GM18907 (cell line): ENCODE measurements around the gene BMPR1B.

Experiments
- ATAC-seq: cut with Tn5 transposase; IDR thresholded peaks from one replicate; pipeline ENCODE4 v1.9.1; 2021; ENCODE audit warnings: mild to moderate bottlenecking, moderate library complexity; ENCODE audit not compliant: unreplicated experiment

The BMPR1B gene

DNA sequence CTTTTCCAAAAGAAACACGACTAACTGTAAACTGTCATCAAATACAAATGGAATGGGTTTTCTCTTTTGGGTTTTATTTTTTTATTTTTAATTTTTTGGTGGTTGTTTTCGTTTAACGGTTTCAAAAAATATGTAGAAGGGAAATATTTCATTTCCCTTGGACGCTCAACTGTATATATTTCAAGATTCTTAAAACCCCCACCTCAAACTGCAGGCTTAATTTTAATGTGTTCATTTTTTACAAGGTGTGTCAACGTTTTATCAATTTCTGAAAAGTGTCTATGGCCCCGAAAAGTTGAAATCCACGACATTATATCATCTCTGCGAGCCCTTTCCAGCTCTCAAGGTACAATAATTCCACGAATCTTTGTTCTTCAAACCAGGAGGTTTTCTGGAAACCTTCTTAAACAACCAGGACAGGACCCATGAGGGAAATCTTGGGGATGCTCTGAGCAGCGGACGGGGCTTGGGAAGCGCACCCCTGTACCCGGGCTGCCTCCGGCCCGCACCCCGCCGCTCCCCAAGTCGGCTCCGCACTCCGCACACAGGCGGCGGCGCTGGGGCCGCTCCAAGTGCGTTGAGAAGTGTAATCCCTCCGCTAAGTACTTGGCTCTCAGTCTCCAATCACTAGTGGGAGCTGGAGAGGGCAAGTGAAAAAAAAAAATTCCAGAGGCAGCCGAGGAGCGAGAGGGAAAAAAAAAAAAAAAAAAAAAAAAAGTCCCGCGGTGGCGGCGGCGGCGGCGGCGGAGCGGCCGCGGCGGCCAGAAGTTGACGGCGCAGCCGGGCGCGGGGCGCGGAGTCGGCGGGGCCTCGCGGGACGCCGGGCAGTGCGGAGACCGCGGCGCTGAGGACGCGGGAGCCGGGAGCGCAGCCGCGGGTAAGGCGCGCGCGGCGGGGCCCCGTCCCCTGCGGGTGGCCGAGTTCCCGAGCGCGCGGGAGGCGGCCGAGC lies at the start of gene BMPR1B:
Gene BMPR1B (plus strand): TSS at position 764 of the 949 bp plus-strand sequence. CDS start 346,470 bp downstream, outside the sequence.
- peak; percentile 43 for ATAC-seq

DNA sequence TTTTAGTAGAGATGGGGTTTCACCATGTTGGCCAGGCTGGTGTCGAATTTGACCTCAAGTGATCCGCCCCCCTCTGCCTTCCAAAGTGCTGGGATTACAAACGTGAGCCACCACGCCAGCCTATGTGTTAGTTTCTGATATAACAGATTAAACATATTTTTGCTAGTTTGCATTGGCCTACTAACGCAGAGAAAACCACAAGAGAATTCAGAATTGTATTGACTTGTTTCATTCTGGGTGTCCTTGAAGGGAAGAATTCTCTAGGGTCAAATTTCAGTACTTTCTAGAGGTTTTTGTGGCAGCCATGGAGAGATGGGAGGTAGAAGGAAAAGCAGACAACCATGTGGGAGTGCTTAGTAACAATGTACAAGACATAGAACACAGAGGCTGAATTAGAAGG lies 46.1 kb upstream of the BMPR1B start:
- no peak for ATAC-seq

DNA sequence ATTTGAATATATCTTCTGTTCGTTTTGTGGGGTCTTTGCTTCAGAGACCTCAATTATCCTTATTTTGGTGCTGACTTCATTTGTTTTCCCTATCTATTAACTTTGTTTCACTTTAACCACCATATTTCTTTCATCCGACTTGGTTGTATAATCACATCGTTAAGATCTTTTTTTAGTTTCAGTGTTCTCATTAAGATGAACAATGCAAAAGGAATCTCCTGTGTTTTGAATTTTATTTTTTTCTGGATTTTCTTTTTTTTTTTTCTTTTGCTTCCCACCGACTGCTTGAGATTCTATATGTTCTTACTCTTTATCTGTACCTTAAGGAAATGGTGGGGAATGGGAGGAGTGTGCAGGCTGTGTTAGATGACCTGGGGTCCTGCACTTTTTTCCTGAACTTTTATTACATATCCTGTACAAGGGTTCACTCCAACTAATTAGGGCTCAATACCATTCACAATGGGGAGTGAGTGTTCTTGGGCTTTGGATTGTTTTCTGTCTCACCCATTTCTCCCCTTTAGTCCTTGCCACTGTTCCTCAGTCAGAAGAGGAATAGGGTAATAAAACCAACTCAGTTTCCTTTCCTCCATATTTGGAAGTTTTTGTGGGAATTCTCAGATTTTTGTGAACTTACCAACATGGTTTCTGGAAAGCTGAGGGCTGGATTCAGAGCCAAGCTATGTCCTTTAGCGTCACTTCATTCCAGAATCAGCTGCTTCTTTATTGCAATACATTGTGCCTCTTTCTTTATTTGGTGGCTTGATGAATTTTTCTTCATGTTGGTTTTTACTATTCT lies 43.2 kb upstream of the BMPR1B start:
- no peak for ATAC-seq

DNA sequence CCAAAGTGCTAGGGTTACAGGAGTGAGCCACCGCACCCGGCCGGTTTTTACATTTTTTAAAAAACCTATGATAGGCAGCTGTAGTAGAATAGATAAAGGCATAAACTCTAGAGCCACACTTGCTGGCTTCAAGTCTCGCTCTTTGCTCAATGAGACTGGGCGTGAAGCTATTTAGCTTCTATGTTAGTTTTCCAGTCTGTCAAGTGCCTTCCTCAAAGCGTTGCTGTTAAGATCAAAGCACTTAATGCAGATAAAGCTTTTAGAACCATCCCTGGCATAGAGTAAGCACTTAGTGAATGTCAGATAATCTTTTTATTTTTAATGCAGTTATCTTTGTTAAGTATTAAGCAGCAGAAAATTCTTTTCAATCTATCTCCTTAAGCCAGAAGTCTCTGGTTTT lies 42.0 kb upstream of the BMPR1B start:
- no peak for ATAC-seq

DNA sequence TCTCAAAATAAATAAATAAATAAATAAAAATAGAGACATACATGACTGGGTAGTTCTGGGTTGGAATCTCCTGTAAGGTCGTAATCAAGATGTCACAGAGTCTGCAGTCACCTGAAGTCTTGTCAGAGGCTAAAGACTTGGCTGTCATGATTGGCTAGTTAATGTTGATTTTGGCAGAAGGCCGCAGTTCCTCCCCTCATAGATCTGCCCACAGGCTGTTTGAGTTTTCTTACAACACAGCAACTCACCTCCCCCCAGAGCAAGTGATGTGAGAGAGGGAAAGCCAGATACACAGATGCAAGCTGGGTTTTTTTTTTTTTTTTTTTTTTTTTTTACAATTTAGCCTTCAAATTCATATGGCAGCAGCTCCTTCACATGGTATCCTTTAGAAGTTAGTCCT lies 36.4 kb upstream of the BMPR1B start:
- ATAC-seq: no peak

DNA sequence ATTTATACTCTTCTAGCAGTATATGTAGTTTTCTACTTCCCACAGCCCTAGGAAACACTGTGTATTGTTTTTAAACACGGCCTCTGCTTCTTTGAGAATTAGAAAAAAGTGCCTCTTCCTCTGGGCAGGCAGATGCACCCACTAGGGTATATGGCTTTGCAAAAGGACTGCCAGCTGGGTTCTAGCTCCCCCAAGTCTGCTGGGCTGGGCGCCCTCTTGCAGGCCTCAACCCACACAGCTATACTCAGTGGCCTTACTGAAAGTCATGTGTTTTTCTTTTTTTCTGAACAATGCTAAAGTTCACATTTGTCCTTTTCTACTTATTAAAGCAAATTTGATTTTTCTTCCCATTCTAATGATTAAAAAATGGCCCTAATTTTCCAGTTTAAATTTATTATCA lies 35.5 kb upstream of the BMPR1B start:
- peak; percentile 50 for ATAC-seq

DNA sequence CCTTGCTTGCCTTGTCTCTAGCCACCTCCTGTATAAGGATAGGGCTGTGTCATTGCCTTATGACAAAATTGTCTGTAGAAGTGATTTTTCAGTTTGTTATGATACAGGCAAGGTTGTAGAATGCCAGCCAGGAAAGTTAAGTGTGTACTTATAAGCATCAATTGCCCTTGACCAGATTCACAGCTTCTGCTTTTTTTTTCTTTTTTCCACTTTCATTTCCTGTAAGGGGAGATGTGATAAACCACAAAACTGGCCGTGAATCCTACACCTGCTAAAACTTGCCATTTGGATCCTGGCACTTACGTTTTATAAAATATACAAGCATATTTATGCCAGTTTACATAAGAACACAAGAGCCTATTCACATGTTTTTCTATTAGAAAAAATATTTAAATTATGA lies 35.0 kb upstream of the BMPR1B start:
- ATAC-seq: peak; percentile 66

DNA sequence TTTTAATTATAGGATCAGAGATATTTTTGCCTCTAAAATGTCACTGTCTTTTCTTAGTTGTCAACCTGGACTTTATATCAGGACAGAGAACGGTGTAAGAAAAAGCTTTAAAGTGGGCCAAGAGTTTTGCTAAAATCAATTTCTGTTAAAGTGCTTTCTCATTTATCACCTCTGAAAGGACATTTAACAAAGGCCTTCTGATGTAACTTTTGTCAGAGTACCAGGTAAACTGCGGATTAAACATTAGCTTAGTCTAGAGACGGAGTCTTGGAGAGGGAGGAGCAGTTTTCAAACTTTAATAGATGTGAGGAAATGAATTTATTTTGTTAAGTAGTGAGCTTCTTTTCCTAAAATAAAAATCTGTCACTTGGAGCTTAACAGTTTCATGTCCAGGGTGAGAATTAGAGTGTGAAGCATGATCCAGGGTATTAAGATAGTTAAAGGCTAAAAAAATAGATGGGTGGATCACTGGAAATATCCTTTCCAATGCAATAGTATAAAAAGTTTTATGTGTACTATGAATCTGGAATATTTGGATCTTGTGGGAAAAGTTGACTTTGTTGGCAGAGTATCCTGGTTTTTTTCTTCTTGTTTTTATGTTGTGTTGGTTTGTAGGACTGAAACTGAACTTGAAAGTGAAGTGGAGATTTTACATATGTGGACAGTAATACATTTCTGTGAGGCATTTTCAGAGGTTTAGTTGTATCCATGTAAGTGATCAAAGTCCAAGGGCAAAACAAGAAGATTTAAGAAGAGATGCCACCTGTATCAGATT lies 33.6 kb upstream of the BMPR1B start:
- no peak for ATAC-seq

DNA sequence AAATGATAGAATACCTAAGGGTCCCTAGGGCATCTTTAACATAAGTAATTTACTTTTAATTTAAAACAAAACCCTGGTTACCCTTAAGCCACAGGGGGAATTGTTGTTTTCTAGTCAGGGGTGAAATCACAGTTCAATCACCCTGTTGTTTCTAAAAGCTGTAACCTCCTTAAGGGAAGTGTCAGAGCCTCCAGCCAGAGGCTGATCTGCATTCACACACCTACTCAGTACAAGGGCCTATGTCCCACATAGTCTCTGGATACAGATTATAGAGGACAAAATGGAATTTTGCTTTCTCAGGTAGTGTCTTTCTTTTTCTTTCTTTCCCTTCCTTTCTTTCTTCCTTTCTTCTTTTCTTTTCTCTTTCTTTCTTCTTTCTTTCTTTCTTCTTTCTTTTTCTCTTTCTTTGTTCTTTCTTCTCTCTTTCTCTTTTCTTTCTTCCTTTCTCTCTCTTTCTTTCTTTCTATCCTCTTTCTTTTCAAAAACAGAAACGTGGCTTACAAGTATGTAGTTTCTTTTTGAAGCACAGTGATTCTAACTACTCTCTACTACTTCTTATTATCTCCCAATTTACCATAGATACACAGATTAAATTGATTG lies 31.1 kb upstream of the BMPR1B start:
- no peak for ATAC-seq

DNA sequence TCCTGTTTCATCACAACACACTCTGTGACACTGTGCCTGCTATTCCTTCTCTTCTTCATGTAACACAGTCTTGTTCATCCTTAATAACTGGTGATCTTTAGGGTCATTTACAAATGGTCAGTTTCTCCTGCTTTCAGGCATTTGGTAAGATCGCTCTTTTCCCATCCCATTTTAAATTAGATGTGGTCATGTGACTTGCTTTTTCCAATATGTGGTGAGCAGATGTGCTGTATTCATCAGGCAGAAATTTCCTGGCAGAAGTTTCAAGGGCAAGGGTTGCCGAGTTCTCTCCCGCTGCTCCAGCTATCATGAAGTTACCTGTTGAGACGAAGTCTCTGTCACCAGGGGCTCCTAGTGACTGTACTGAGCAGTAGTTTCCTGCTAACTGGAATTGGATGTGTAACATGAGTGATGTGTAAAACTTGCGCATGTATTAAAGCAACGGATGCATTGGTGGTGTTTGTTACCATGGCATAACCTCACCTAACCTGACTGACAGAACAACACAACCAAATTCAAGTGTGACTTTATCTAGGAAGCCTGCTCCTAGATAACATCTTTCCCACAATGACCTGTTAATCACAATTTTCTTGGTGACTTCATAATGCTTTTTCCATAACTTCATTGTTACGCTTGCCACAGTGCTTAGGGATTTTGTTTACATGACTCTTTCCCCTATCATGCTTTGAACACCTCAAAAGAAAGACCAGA lies 29.5 kb upstream of the BMPR1B start:
- ATAC-seq: no peak

DNA sequence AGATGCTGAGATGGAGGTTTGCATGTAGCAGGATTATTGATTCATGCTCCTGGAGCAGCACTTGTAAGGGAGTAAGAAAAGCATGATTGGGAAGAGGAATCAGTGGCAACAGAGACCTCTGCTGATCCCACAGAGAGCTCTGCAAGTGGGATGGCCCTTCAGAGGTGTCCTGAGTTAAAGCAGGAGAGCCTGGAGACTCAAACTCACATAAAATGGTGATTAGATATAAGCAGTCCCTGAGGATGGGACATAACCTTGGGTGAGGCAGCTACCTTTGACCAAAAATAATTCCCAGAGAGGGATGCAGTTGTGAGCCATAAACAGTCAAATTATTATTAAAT lies 25.4 kb upstream of the BMPR1B start:
- ATAC-seq: no peak

DNA sequence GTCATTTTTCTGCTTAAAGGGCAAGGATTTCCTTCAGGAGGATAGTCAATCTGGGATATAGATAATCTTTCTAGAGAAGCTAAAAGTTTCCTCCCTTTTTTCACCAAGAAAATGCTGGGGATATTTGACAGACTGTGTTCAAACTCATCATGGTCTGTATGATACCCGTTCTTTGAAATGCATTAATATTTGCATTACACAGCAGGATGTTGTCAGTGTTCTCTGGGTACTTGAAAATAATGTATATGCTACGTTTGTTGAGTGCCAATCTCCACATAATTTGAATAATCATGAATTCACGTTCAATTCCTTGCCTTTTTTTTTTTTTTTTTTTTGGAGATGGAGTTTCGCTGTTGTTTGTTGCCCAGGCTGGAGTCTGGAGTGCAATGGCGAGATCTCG lies 18.0 kb upstream of the BMPR1B start:
- no peak for ATAC-seq

DNA sequence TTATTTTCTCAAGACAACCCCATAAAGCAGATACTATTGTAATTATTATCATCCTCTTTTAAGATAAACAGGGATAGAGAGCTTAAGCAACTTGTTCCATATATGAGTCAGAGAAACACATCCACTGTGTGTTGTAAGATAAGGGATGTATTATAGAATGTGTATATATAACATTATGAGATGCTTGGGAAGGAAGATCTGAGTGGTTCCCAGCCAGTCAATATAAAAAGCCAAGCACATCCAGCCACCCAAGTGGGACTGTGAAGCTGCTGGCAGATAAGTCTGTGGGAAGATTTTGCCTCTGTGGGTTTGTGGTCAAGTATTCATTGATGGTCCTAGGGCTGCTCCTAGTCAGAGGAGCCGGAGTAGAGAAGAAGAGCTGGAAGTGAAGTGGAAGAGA lies 16.5 kb upstream of the BMPR1B start:
- no peak for ATAC-seq

DNA sequence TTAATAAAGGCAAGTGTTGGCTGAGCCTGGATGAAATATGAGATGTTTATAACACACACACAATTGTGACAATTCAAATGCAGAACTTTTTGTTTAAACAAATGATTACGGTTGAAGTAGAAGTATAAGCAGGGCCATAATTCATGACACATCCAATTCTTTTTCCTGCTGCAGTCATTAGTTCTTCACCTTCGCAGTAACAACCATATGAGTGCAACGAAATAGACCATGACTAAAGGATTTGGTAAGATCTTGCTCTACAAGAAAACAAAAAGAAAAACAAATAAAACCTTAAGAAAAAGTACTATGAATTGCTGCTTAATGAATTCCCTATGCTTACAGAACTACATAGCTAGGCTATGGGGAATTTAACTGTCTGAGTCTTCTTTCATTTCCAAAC lies 13.9 kb upstream of the BMPR1B start:
- no peak for ATAC-seq

DNA sequence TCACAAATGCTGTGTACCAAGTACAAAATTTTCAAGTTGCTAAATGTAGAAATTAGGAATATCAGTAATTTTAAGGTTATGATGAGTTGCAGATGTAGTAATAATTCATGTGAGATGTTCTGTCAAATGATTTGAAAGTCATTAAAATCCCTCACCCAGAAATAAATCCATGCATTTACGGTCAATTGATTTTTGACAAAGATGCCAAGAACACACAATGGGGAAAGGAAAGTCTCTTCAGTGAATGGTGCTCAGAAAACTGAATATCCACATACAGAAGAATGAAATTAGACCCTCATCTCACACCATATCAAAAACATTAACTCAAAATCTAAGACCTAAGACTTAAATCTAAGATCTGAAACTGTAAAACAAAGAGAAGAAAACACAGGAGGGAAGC lies 12.9 kb upstream of the BMPR1B start:
- ATAC-seq: no peak

DNA sequence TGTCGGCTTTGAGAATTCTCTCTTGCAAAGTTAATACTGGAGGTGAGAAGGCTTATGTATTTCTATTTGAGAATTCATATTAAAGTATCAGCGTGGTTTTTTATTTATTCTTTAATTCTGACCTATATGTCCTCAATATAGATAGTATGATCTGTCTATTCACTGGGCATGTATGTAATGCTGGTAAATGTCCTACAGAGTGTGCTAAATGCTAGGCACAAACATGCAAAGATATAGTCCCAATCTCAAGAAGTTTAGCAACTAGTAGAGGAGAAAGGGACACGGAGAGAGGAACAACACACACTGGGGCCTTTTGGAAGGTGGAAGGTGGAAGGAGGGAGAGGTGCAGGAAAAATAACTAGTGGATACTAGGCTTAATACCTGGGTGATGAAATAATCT lies 11.0 kb upstream of the BMPR1B start:
- no peak for ATAC-seq

DNA sequence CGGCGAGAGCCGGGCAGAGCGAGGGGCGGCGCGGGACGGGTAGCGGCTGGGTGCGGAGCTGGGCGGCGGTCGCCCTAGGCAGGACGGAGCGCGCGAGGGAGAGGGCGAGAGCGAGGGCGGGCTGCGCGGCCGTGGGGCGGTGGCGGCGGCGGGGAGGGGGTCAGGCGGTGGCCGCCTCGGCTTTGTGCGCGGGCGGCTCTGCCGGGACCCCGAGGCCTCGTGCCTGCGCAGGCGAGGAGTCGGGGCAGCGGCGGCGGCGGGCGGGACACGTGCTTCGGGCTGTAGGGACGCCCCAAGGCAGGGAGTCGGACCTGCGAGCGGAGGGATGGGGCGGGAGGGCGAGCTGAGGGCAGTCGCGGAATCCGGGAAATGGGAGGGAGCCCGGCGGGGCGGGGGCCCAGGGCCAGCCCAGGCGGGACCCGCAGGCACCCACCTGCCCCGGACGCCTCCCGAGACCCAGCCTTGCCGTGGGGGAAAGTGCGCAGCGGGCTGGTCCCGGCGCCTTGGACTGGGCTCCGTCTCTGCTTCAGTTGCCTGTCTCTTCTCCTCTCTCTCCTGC lies 465 bp downstream of the BMPR1B start:
- no peak for ATAC-seq

DNA sequence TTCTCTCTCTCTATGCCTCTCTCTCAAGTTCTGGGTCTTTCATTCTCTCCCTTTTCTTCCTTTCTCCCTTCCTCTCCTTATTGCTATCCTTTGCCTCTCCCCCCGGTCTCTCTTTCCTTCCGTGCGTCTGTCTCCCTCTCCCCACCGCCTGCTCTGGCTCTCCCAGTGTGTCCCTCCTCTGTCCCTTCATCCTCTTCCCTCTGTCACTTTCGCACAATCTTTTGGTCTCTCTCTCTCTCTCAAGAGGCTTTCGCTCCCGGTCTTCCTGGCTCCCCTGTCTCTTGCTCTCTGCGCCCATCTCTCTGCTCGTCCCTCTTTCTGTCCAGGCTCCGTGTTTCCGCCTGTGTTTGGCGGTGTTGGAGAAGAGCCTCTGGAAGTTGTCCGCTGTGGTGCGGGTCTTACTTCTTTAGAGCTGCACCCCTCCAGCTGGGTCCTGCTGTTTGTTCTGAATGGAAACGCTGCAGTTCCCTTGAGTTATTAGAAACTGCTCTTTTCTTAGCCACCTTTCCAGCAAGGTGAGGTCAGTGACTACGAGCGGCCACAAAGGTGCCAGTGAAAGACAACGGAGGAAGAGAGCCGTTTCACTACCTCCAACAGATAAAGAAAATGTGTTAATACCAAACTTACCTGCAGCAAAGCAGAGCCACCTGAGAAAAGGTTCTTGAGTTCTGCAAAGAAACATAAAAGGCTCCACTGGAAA lies 1.1 kb downstream of the BMPR1B start:
- ATAC-seq: no peak

DNA sequence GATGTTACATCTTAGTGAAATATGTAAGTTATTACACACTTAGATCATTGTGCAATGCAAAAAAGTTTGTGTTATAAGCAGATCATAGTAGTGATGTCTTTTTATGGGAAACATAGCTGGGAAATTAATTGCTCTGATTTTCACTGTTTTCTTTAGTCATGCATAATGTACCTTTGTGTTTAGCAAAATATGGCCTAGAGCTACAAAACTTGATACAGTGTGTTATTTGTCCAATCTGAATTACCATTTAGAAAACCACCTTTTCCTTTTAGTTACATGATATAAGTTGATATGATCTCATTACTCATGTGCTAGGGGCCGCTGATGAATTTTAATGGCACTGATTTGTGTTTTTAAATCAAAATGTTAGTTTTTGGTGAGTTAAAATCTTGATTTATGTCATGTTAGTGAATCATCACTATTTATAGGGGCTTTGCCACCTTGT lies 2.0 kb downstream of the BMPR1B start:
- no peak for ATAC-seq
